ENCODE results near the gene GGCT. TPM values are rescaled to one million over a fixed set of nuclear protein-coding genes. Genes with fewer than 3 reads are reported as not detected.
"Not testable (repeated sequence)": the region's sequence is repeated elsewhere in the genome, so short reads cannot be mapped to it uniquely, and the experiment has no call there.

GGCT gene
- total RNA-seq, 3 donors from 2014 or later: 25.3 to 59.6 (median 44.6) TPM

GRCh38 chr7:30549931-30550493, 45.4 kb upstream of the GGCT start:
- Histone ChIP-seq H3K36me3 (no peaks in the 10 kb centered on the region), H3K9me3 (no peaks in the 10 kb centered on the region), H3K27ac (peak overlapping the region; percentile 93 to 95), H3K4me1 (peaks cover 0 to 13% of the 10 kb centered on the region in 2 donors), H3K27me3 (no peaks in the 10 kb centered on the region), H3K4me3 (no peak overlapping the region)
- intact Hi-C loops (cut with DNase I; ENCODE audit: low total_unique reads): no loop called here
- no peak for DNase-seq (ENCODE audit: low spot score in 2 of 2)
- TF ChIP-seq POLR2A (IDR thresholded peaks at IDR 0.05): no peak
- TF ChIP-seq CTCF (IDR thresholded peaks at IDR 0.05): no peak
- no peak for TF ChIP-seq POLR2AphosphoS5 (IDR thresholded peaks at IDR 0.05)

GRCh38 chr7:30548845-30549244, 44.2 kb upstream of the GGCT start:
- Histone ChIP-seq H3K27ac (peak overlapping the region; percentile 93 to 95), H3K27me3 (no peaks in the 10 kb centered on the region), H3K9me3 (no peaks in the 10 kb centered on the region), H3K4me1 (peaks cover 0 to 13% of the 10 kb centered on the region in 2 donors), H3K4me3 (no peak overlapping the region), H3K36me3 (no peaks in the 10 kb centered on the region)
- intact Hi-C loops (cut with DNase I; ENCODE audit: low total_unique reads): no loop called here
- DNase-seq (ENCODE audit: low spot score in 2 of 2): peak; percentile 70 to 73
- peak in 1 of 3 donors; percentile 65 for TF ChIP-seq POLR2AphosphoS5 (IDR thresholded peaks at IDR 0.05)
- peak; percentile 85 to 95 (median 89) for TF ChIP-seq CTCF (IDR thresholded peaks at IDR 0.05)
- TF ChIP-seq POLR2A (IDR thresholded peaks at IDR 0.05): no peak

- no peaks in the 10 kb centered on the region for H3K9me3 ChIP-seq
- peaks cover 0 to 13% of the 10 kb centered on the region in 2 donors for H3K4me1 ChIP-seq
- H3K36me3 ChIP-seq: no peaks in the 10 kb centered on the region
- H3K27me3 ChIP-seq: no peaks in the 10 kb centered on the region
- no peak overlapping the region for H3K27ac ChIP-seq
- H3K4me3 ChIP-seq: no peak overlapping the region
- intact Hi-C loops (cut with DNase I; ENCODE audit: low total_unique reads): no loop called here
- TF ChIP-seq POLR2AphosphoS5 (IDR thresholded peaks at IDR 0.05) (no peak), POLR2A (IDR thresholded peaks at IDR 0.05) (no peak), CTCF (IDR thresholded peaks at IDR 0.05) (no peak)
- no peak for DNase-seq (ENCODE audit: low spot score in 2 of 2)
These were observed 42.0 kb upstream of the GGCT start for GRCh38 chr7:30546596-30546995.

GRCh38 chr7:30545791-30546555, 41.3 kb upstream of the GGCT start:
- intact Hi-C loops (cut with DNase I; ENCODE audit: low total_unique reads): no loop called here
- DNase-seq (ENCODE audit: low spot score in 2 of 2): no peak
- H3K36me3 ChIP-seq: no peaks in the 10 kb centered on the region
- H3K4me1 ChIP-seq: peaks cover 0 to 13% of the 10 kb centered on the region in 2 donors
- H3K27me3 ChIP-seq: no peaks in the 10 kb centered on the region
- no peak overlapping the region for H3K27ac ChIP-seq
- H3K4me3 ChIP-seq: no peak overlapping the region
- TF ChIP-seq POLR2A (IDR thresholded peaks at IDR 0.05) (no peak), CTCF (IDR thresholded peaks at IDR 0.05) (no peak), POLR2AphosphoS5 (IDR thresholded peaks at IDR 0.05) (no peak)
- no peaks in the 10 kb centered on the region for H3K9me3 ChIP-seq

GRCh38 chr7:30543813-30544525, 39.3 kb upstream of the GGCT start:
- no peaks in the 10 kb centered on the region for H3K27me3 ChIP-seq
- no peaks in the 10 kb centered on the region for H3K36me3 ChIP-seq
- TF ChIP-seq POLR2A (IDR thresholded peaks at IDR 0.05): no peak
- TF ChIP-seq POLR2AphosphoS5 (IDR thresholded peaks at IDR 0.05): no peak
- no peak for TF ChIP-seq CTCF (IDR thresholded peaks at IDR 0.05)
- H3K9me3 ChIP-seq: no peaks in the 10 kb centered on the region
- intact Hi-C loops (cut with DNase I; ENCODE audit: low total_unique reads): no loop called here
- DNase-seq (ENCODE audit: low spot score in 2 of 2): no peak
- no peak overlapping the region for H3K4me3 ChIP-seq
- H3K27ac ChIP-seq: no peak overlapping the region
- H3K4me1 ChIP-seq: no peaks in the 10 kb centered on the region

- H3K4me3 ChIP-seq; intact Hi-C loops (cut with DNase I; ENCODE audit: low total_unique reads); H3K27me3 ChIP-seq; DNase-seq (ENCODE audit: low spot score in 2 of 2); H3K4me1 ChIP-seq; H3K27ac ChIP-seq; H3K36me3 ChIP-seq; H3K9me3 ChIP-seq: not testable (repeated sequence)
These were observed 38.5 kb upstream of the GGCT start for GRCh38 chr7:30543115-30543514.
